Keratinocyte (primary cell): Measurements from ENCODE around the gene COL20A1. TPM values are rescaled to one million over a fixed set of nuclear protein-coding genes. Genes with fewer than 3 reads are reported as not detected.

Experiments
- DNase-seq: peaks from one replicate; pipeline ENCODE4 v3.0.0-alpha.2; 2011; ENCODE audit warnings: low read depth, missing footprints, low spot score
- FAIRE-seq: peaks from 2 replicates; lab custom pipeline; 2011; peaks lifted over from hg19 to GRCh38; lab: Jason Lieb, UNC
- H2AFZ ChIP-seq: 2 replicates; pipeline ENCODE4 v1.6.0; 2012; ENCODE audit warnings: low read length, control low read depth, inconsistent platforms; ENCODE audit not compliant: control insufficient read depth
- H3K27ac ChIP-seq: 2 replicates; pipeline ENCODE4 v1.5.1; 2011; ENCODE audit warnings: low read length; ENCODE audit not compliant: control insufficient read depth, insufficient read depth
- H3K27me3 ChIP-seq: 3 replicates; pipeline ENCODE4 v1.6.0; 2011; ENCODE audit warnings: low read length; ENCODE audit not compliant: control insufficient read depth, insufficient read depth; ENCODE audit errors: extremely low read depth
- H3K36me3 ChIP-seq, 2 experiments: 2 replicates in 1 of 2; 3 replicates in 1 of 2; pipeline ENCODE4 v1.5.1; 2011; ENCODE audit warnings: low read length in 2 of 2, mild to moderate bottlenecking in 1 of 2; ENCODE audit not compliant: control insufficient read depth in 2 of 2, insufficient read depth in 2 of 2; ENCODE audit errors: extremely low read depth in 1 of 2
- H3K4me1 ChIP-seq: 3 replicates; pipeline ENCODE4 v1.5.1; 2011; ENCODE audit warnings: low read length; ENCODE audit not compliant: control insufficient read depth, insufficient read depth; ENCODE audit errors: extremely low read depth
- H3K4me2 ChIP-seq: 3 replicates; pipeline ENCODE4 v1.6.0; 2011; ENCODE audit warnings: low read depth, low read length; ENCODE audit not compliant: control insufficient read depth, insufficient read depth; ENCODE audit errors: extremely low read depth
- H3K4me3 ChIP-seq, 3 experiments: fragments of 200-600 bp in 1 of 3; sonication (generic) in 1 of 3; 2 replicates in 2 of 3; 3 replicates in 1 of 3; pipeline ENCODE4 v1.5.1; 2011 to 2016; ENCODE audit warnings: low read length in 3 of 3, mild to moderate bottlenecking in 3 of 3, control low read depth in 2 of 3, inconsistent platforms in 1 of 3, low read depth in 1 of 3, mixed read lengths in 1 of 3, mixed run types in 1 of 3, moderate library complexity in 1 of 3; ENCODE audit not compliant: control insufficient read depth in 2 of 3, insufficient read depth in 2 of 3; ENCODE audit errors: extremely low read depth in 1 of 3
- H3K79me2 ChIP-seq: 2 replicates; pipeline ENCODE4 v1.6.0; 2012; ENCODE audit warnings: low read length; ENCODE audit not compliant: control insufficient read depth, insufficient read depth
- H3K9ac ChIP-seq: 3 replicates; pipeline ENCODE4 v1.6.0; 2011; ENCODE audit warnings: low read length; ENCODE audit not compliant: control insufficient read depth, insufficient read depth; ENCODE audit errors: extremely low read depth
- H3K9me1 ChIP-seq: 3 replicates; pipeline ENCODE4 v1.6.0; 2011; ENCODE audit warnings: low read length; ENCODE audit not compliant: control insufficient read depth, insufficient read depth; ENCODE audit errors: extremely low read depth
- H3K9me3 ChIP-seq: 2 replicates; pipeline ENCODE4 v1.5.1; 2012; ENCODE audit warnings: low read depth, low read length; ENCODE audit not compliant: control insufficient read depth
- H4K20me1 ChIP-seq: 3 replicates; pipeline ENCODE4 v1.6.0; 2011; ENCODE audit warnings: low read length; ENCODE audit not compliant: control insufficient read depth, insufficient read depth; ENCODE audit errors: extremely low read depth
- CTCF ChIP-seq, 3 experiments: IDR thresholded peaks in 1 of 3; conservative IDR thresholded peaks in 1 of 3; optimal IDR thresholded peaks in 1 of 3; 2 replicates in 2 of 3; 3 replicates in 1 of 3; pipeline versions ENCODE3 to v1.5.1; 2011; ENCODE audit warnings: low read length in 3 of 3, mild to moderate bottlenecking in 3 of 3, moderate library complexity in 2 of 3, control low read depth in 1 of 3, inconsistent platforms in 1 of 3; ENCODE audit not compliant: insufficient read depth in 2 of 3; ENCODE audit errors: extremely low read depth in 1 of 3
- EZH2 ChIP-seq: IDR thresholded peaks from one replicate; pipeline ENCODE4 v1.6.1; 2012; ENCODE audit warnings: inconsistent platforms, mild to moderate bottlenecking, low read length, moderate library complexity
- dilution Hi-C: fragments of 300-500 bp; cut with MboI; formaldehyde crosslinking; loops from one replicate; pipeline ENCODE4 v1.7.0; 2020; ENCODE audit warnings: low sequenced_read_pairs; ENCODE audit not compliant: extremely low pct_ligation_motif_present
- polyA plus RNA-seq, 5 experiments: library from polyadenylated mRNA; depleted of rRNA in 3 of 5; stranded (reverse) in 3 of 5; stranded (forward) in 1 of 5; unstranded in 1 of 5; fragments of >200 nt; gene quantifications; 1 replicate in 1 of 5; 2 replicates in 3 of 5; 3 replicates in 1 of 5; pipeline versions ENCODE4 v1.2.1 to v1.2.3, GENCODE V29; 2011 to 2012; ENCODE audit warnings: missing spikeins in 2 of 5, low read depth in 1 of 5, low replicate concordance in 1 of 5

The COL20A1 gene
- polyA plus RNA-seq, 1 donor (not counting 4 experiments of a cell fraction or from before 2014, with no cell fraction given), result not detected

DNA sequence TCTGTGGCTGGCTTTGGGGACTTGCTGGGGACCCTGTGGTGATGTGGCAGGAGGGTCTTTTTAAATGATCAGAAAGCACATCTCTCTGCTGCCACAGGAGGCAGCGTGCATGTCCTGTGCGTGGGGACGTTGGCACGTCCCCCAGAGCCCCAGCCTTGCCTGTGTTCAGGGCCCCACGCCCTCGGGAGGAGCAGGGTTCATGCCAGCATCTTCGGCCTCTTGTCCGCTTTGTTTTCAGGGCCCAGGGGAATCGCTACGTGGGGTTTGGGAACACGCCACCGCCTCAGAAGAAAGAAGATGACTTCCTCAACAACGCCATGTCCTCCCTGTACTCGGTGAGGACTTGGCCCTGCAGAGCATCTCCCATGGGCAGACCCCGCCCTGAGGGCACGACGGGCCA is 14.3 kb upstream of the COL20A1 start:
- H4K20me1 ChIP-seq, result peaks cover 16% of the 10 kb centered on the region
- dilution Hi-C loops, result no loop called here

DNA sequence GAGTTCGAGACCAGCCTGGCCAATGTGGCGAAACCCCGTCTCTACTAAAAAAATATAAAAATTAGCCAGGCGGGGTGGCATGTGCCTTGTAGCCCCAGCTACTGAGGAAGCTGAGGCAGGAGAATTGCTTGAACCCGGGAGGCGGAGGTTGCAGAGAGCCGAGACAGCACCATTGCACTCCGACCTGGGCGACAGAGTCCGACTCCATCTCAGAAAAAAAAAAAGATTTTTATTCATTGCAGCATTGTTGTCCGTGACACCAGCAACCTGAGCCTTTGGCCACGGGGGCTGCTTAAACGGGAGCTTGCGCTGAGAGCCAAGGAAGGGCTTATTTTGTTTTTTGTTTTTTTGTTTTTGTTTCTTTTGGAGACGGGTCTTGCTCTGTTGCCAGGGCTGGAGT is 13.1 kb upstream of the COL20A1 start:
- H3K36me3 ChIP-seq, result peaks cover 40 to 42% of the 10 kb centered on the region in 2 experiments
- FAIRE-seq (no peak), DNase-seq (no peak)
- no peak overlapping the region for H3K9ac ChIP-seq
- peaks cover 29% of the 10 kb centered on the region for H3K79me2 ChIP-seq
- no peak overlapping the region for H2AFZ ChIP-seq
- no peaks in the 10 kb centered on the region for H3K9me3 ChIP-seq
- H3K4me3 ChIP-seq, result no peak overlapping the region
- H3K9me1 ChIP-seq, result no peaks in the 10 kb centered on the region
- H3K27ac ChIP-seq, result no peak overlapping the region
- no peaks in the 10 kb centered on the region for H3K4me1 ChIP-seq
- TF ChIP-seq CTCF (optimal IDR thresholded peaks at IDR 0.05 in 1 of 3, IDR thresholded peaks at IDR 0.05 in 1 of 3, conservative IDR thresholded peaks at IDR 0.05 in 1 of 3; ENCODE audit: extremely low read depth in 1 of 3, insufficient read depth in 2 of 3, low read length in 3 of 3) (no peak), EZH2 (no peak)
- peaks cover 9% of the 10 kb centered on the region for H4K20me1 ChIP-seq
- H3K27me3 ChIP-seq, result no peaks in the 10 kb centered on the region
- dilution Hi-C loops, result loop anchor here (10.0 kb wide), 1 partner anchor 55 kb away; no protein-coding TSS in a partner anchor
- H3K4me2 ChIP-seq, result no peak overlapping the region

More for the DNA sequence above, 14.3 kb upstream of the COL20A1 start:
- Histone ChIP-seq H3K27ac (no peak overlapping the region), H3K27me3 (no peaks in the 10 kb centered on the region), H3K4me1 (peaks cover 5% of the 10 kb centered on the region), H3K4me2 (no peak overlapping the region), H3K36me3 (peaks cover 38 to 41% of the 10 kb centered on the region in 2 experiments), H3K79me2 (peaks cover 41% of the 10 kb centered on the region), H3K9ac (no peak overlapping the region), H3K9me3 (no peaks in the 10 kb centered on the region), H2AFZ (no peak overlapping the region), H3K9me1 (peaks cover 2% of the 10 kb centered on the region), H3K4me3 (no peak overlapping the region)
- no peak for TF ChIP-seq EZH2
- TF ChIP-seq CTCF (optimal IDR thresholded peaks at IDR 0.05 in 1 of 3, IDR thresholded peaks at IDR 0.05 in 1 of 3, conservative IDR thresholded peaks at IDR 0.05 in 1 of 3; ENCODE audit: extremely low read depth in 1 of 3, insufficient read depth in 2 of 3, low read length in 3 of 3), result no peak
- DNase-seq (no peak), FAIRE-seq (no peak)
